Naive B cell (primary cell): ENCODE results near the gene DUSP9. TPM values are rescaled to one million over a fixed set of nuclear protein-coding genes. Genes with fewer than 3 reads are reported as not detected.
"Not testable (repeated sequence)": the region's sequence is repeated elsewhere in the genome, so short reads cannot be mapped to it uniquely, and the experiment has no call there.

ENCODE experiments used
- ATAC-seq, 2 donors: fragments of 150-1000 bp; cut with Tn5 transposase; 2 replicates each; pipeline ENCODE4 v1.10.0; 2021; ENCODE audit warnings: low read depth in 2 of 2, mild to moderate bottlenecking in 2 of 2, moderate library complexity in 2 of 2
- DNase-seq: peaks from one replicate; pipeline ENCODE4 v3.0.0; 2022
- H3K27ac Mint-ChIP-seq, 6 donors: one replicate each; pipeline ENCODE4 v1.8.0; 2020 to 2022; ENCODE audit warnings: mild to moderate bottlenecking in 6 of 6, mixed read lengths in 6 of 6, moderate library complexity in 5 of 6, inconsistent platforms in 2 of 6
- H3K27me3 Mint-ChIP-seq, 3 donors: one replicate each; pipeline ENCODE4 v1.8.0; 2021 to 2022; ENCODE audit warnings: mixed read lengths in 3 of 3, mild to moderate bottlenecking in 1 of 3
- H3K36me3 Mint-ChIP-seq, 2 donors: one replicate each; pipeline ENCODE4 v1.8.0; 2020 to 2022; ENCODE audit warnings: mixed read lengths in 2 of 2, inconsistent platforms in 1 of 2, mild to moderate bottlenecking in 1 of 2
- H3K4me1 Mint-ChIP-seq, 3 donors: one replicate each; pipeline ENCODE4 v1.8.0; 2020 to 2022; ENCODE audit warnings: mixed read lengths in 3 of 3, inconsistent platforms in 1 of 3, mild to moderate bottlenecking in 1 of 3, moderate library complexity in 1 of 3
- H3K4me3 Mint-ChIP-seq, 8 donors: one replicate each; pipeline ENCODE4 v1.8.0; 2020 to 2022; ENCODE audit warnings: mild to moderate bottlenecking in 8 of 8, mixed read lengths in 8 of 8, moderate library complexity in 8 of 8, inconsistent platforms in 2 of 8
- H3K9me3 Mint-ChIP-seq, 7 donors: one replicate each; pipeline ENCODE4 v1.8.0; 2020 to 2022; ENCODE audit warnings: mixed read lengths in 7 of 7, mild to moderate bottlenecking in 5 of 7, inconsistent platforms in 2 of 7, moderate library complexity in 1 of 7
- polyA plus RNA-seq, 6 donors: library from polyadenylated mRNA; unstranded; fragments of 300-500 nt; fragmentation: Illumina TruSeq; gene quantifications; one replicate each; pipeline ENCODE4 v1.2.3, GENCODE V29; 2021; ENCODE audit warnings: low read depth in 6 of 6

Gene DUSP9
- polyA plus RNA-seq, 6 donors from 2014 or later, result not detected

- Mint-ChIP-seq H3K27me3 (peaks cover 18 to 53% (median 34%) of the 10 kb centered on the region in 3 donors), H3K4me1 (peaks cover 16 to 18% (median 17%) of the 10 kb centered on the region in 3 donors), H3K4me3 (no peak overlapping the region), H3K9me3 (peaks cover 0 to 6% (median 5%) of the 10 kb centered on the region in 7 donors), H3K27ac (no peak overlapping the region), H3K36me3 (peaks cover 0 to 18% of the 10 kb centered on the region in 2 donors)
- ATAC-seq (no peak), DNase-seq (no peak)
Observed at GRCh38 chrX:153669901-153670731, 23.1 kb downstream of the DUSP9 start.

- no peak for ATAC-seq
- Mint-ChIP-seq H3K4me1 (peaks cover 16 to 18% (median 17%) of the 10 kb centered on the region in 3 donors), H3K27ac (peak overlapping the region in 1 of 6 donors; percentile 9), H3K9me3 (peaks cover 0 to 5% (median 0%) of the 10 kb centered on the region in 7 donors), H3K36me3 (peaks cover 0 to 18% of the 10 kb centered on the region in 2 donors), H3K4me3 (no peak overlapping the region), H3K27me3 (peaks cover 20 to 49% (median 36%) of the 10 kb centered on the region in 3 donors)
- no peak for DNase-seq
Observed at GRCh38 chrX:153670748-153671588, 24.0 kb downstream of the DUSP9 start.

GRCh38 chrX:153671589-153672530 lies 24.9 kb downstream of the DUSP9 start:
- peak overlapping the region in 1 of 8 donors; percentile 10 for H3K4me3 Mint-ChIP-seq
- H3K27me3 Mint-ChIP-seq, result peaks cover 23 to 40% (median 36%) of the 10 kb centered on the region in 3 donors
- no peak for ATAC-seq
- DNase-seq, result no peak
- H3K4me1 Mint-ChIP-seq, result peaks cover 16 to 18% (median 17%) of the 10 kb centered on the region in 3 donors
- H3K9me3 Mint-ChIP-seq, result peaks cover 0 to 5% (median 0%) of the 10 kb centered on the region in 7 donors
- peaks cover 0 to 18% of the 10 kb centered on the region in 2 donors for H3K36me3 Mint-ChIP-seq
- H3K27ac Mint-ChIP-seq, result no peak overlapping the region

GRCh38 chrX:153672531-153673427 lies 25.8 kb downstream of the DUSP9 start:
- Mint-ChIP-seq H3K9me3 (peaks cover 0 to 5% (median 0%) of the 10 kb centered on the region in 7 donors), H3K27ac (no peak overlapping the region), H3K27me3 (peaks cover 23 to 33% (median 31%) of the 10 kb centered on the region in 3 donors), H3K4me1 (peaks cover 9 to 14% (median 12%) of the 10 kb centered on the region in 3 donors), H3K4me3 (peak overlapping the region in 3 of 8 donors; percentile 10 to 57 (median 22)), H3K36me3 (peaks cover 0 to 18% of the 10 kb centered on the region in 2 donors)
- DNase-seq (no peak), ATAC-seq (no peak)

GRCh38 chrX:153673428-153674218 lies 26.6 kb downstream of the DUSP9 start, which contains the start of gene PNCK:
Gene PNCK (minus strand): TSS chrX:153673813. CDS start chrX:153673076, 737 bp downstream.
- H3K4me3 Mint-ChIP-seq, result peak within 1 kb of the TSS in 4 of 8 donors; percentile 42 to 66 (median 58)
- peaks cover 0 to 18% of the 10 kb centered on the region in 2 donors for H3K36me3 Mint-ChIP-seq
- H3K27ac Mint-ChIP-seq, result peak within 1 kb of the TSS in 1 of 6 donors; percentile 66
- H3K4me1 Mint-ChIP-seq, result peaks cover 5 to 9% (median 7%) of the 10 kb centered on the region in 3 donors
- H3K9me3 Mint-ChIP-seq, result peaks cover 0 to 5% (median 0%) of the 10 kb centered on the region in 7 donors
- H3K27me3 Mint-ChIP-seq, result peaks cover 20 to 28% (median 26%) of the 10 kb centered on the region in 3 donors
- ATAC-seq (no peak), DNase-seq (no peak)

- peak overlapping the region in 4 of 8 donors; percentile 42 to 66 (median 58) for H3K4me3 Mint-ChIP-seq
- ATAC-seq (no peak), DNase-seq (no peak)
- H3K9me3 Mint-ChIP-seq, result peaks cover 0 to 5% (median 0%) of the 10 kb centered on the region in 7 donors
- H3K27me3 Mint-ChIP-seq, result peaks cover 20 to 28% (median 26%) of the 10 kb centered on the region in 3 donors
- H3K36me3 Mint-ChIP-seq, result peaks cover 0 to 18% of the 10 kb centered on the region in 2 donors
- peaks cover 5 to 9% (median 7%) of the 10 kb centered on the region in 3 donors for H3K4me1 Mint-ChIP-seq
- H3K27ac Mint-ChIP-seq, result peak overlapping the region in 1 of 6 donors; percentile 66
Observed at GRCh38 chrX:153674219-153674851, 27.3 kb downstream of the DUSP9 start.

GRCh38 chrX:153681175-153681574 lies 34.2 kb downstream of the DUSP9 start:
- no peaks in the 10 kb centered on the region for H3K36me3 Mint-ChIP-seq
- no peak for ATAC-seq
- peaks cover 4 to 14% (median 12%) of the 10 kb centered on the region in 3 donors for H3K27me3 Mint-ChIP-seq
- H3K4me1 Mint-ChIP-seq, result peaks cover 0 to 2% (median 0%) of the 10 kb centered on the region in 3 donors
- H3K4me3 Mint-ChIP-seq, result no peak overlapping the region
- no peak overlapping the region for H3K27ac Mint-ChIP-seq
- DNase-seq, result no peak
- H3K9me3 Mint-ChIP-seq, result peaks cover 0 to 6% (median 1%) of the 10 kb centered on the region in 7 donors

- not testable (repeated sequence) for ATAC-seq, H3K4me1 Mint-ChIP-seq, H3K36me3 Mint-ChIP-seq, H3K9me3 Mint-ChIP-seq, DNase-seq, H3K4me3 Mint-ChIP-seq, H3K27ac Mint-ChIP-seq
- peaks cover 3 to 25% (median 21%) of the 10 kb centered on the region in 3 donors for H3K27me3 Mint-ChIP-seq
Observed at GRCh38 chrX:153683486-153683885, 36.5 kb downstream of the DUSP9 start.

- Mint-ChIP-seq H3K9me3 (peaks cover 0 to 6% (median 1%) of the 10 kb centered on the region in 7 donors), H3K4me1 (peaks cover 0 to 10% (median 0%) of the 10 kb centered on the region in 3 donors), H3K4me3 (no peak overlapping the region), H3K27ac (no peak overlapping the region), H3K36me3 (no peaks in the 10 kb centered on the region), H3K27me3 (peaks cover 3 to 25% (median 21%) of the 10 kb centered on the region in 3 donors)
- ATAC-seq, result no peak
- DNase-seq, result no peak
Observed at GRCh38 chrX:153684467-153685155, 37.6 kb downstream of the DUSP9 start.

- ATAC-seq (no peak), DNase-seq (no peak)
- Mint-ChIP-seq H3K4me3 (peak overlapping the region in 1 of 8 donors; percentile 10), H3K9me3 (peaks cover 0 to 4% (median 1%) of the 10 kb centered on the region in 7 donors), H3K36me3 (no peaks in the 10 kb centered on the region), H3K27me3 (peaks cover 3 to 22% (median 18%) of the 10 kb centered on the region in 3 donors), H3K27ac (no peak overlapping the region), H3K4me1 (peaks cover 0 to 10% (median 0%) of the 10 kb centered on the region in 3 donors)
Observed at GRCh38 chrX:153685156-153685536, 38.1 kb downstream of the DUSP9 start.
